Panc1 (cell line): ENCODE measurements around the gene NRP1.

Source experiments
- CTCF ChIP-seq: fragments of 450-650 bp; IDR thresholded peaks from 2 replicates; pipeline ENCODE4 v1.5.1; 2017; ENCODE audit warnings: mild to moderate bottlenecking
- TF ChIP-seq, protein P1 (sequence below), 2 experiments: IDR thresholded peaks; 2 replicates each; pipeline ENCODE4 v1.6.1; 2011 to 2012; ENCODE audit warnings: low read depth in 2 of 2, control low read depth in 1 of 2, low read length in 1 of 2, mild to moderate bottlenecking in 1 of 2, moderate library complexity in 1 of 2; ENCODE audit not compliant: insufficient read depth in 1 of 2

GRCh38 chr10:33254556-33255160 lies 79.8 kb downstream of the NRP1 start:
- no peak for TF ChIP-seq CTCF
- TF ChIP-seq, protein P1, sequence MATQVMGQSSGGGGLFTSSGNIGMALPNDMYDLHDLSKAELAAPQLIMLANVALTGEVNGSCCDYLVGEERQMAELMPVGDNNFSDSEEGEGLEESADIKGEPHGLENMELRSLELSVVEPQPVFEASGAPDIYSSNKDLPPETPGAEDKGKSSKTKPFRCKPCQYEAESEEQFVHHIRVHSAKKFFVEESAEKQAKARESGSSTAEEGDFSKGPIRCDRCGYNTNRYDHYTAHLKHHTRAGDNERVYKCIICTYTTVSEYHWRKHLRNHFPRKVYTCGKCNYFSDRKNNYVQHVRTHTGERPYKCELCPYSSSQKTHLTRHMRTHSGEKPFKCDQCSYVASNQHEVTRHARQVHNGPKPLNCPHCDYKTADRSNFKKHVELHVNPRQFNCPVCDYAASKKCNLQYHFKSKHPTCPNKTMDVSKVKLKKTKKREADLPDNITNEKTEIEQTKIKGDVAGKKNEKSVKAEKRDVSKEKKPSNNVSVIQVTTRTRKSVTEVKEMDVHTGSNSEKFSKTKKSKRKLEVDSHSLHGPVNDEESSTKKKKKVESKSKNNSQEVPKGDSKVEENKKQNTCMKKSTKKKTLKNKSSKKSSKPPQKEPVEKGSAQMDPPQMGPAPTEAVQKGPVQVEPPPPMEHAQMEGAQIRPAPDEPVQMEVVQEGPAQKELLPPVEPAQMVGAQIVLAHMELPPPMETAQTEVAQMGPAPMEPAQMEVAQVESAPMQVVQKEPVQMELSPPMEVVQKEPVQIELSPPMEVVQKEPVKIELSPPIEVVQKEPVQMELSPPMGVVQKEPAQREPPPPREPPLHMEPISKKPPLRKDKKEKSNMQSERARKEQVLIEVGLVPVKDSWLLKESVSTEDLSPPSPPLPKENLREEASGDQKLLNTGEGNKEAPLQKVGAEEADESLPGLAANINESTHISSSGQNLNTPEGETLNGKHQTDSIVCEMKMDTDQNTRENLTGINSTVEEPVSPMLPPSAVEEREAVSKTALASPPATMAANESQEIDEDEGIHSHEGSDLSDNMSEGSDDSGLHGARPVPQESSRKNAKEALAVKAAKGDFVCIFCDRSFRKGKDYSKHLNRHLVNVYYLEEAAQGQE (IDR thresholded peaks at IDR 0.05; ENCODE audit: insufficient read depth in 1 of 2, low read depth in 2 of 2, low read length in 1 of 2) = no peak
